ENCODE measurements around the gene OR9Q2.

- TF ChIP-seq CTCF (IDR thresholded peaks at IDR 0.05) (no peak), POLR2A (IDR thresholded peaks at IDR 0.05) (no peak), POLR2AphosphoS5 (IDR thresholded peaks at IDR 0.05) (no peak)
These were observed 7.1 kb downstream of the OR9Q2 start for GRCh38 chr11:58195939-58196338.
